Bronchial epithelial cell (primary cell): ENCODE data around the gene SYNRG. TPM values are rescaled to one million over a fixed set of nuclear protein-coding genes. Genes with fewer than 3 reads are reported as not detected.

ENCODE experiments used
- DNase-seq: peaks from one replicate; pipeline ENCODE4 v3.0.0-alpha.2; 2010; ENCODE audit warnings: low read depth
- FAIRE-seq: peaks from 2 replicates; lab custom pipeline; 2011; peaks lifted over from hg19 to GRCh38; lab: Jason Lieb, UNC
- H3K27me3 ChIP-seq: 2 replicates; pipeline ENCODE4 v1.5.1; 2011; ENCODE audit warnings: low read length; ENCODE audit not compliant: control insufficient read depth, insufficient read depth
- H3K36me3 ChIP-seq: 2 replicates; pipeline ENCODE4 v1.5.1; 2011; ENCODE audit warnings: low read length; ENCODE audit not compliant: control insufficient read depth, insufficient read depth
- H3K4me3 ChIP-seq: 2 replicates; pipeline ENCODE4 v1.5.1; 2011; ENCODE audit warnings: mild to moderate bottlenecking, low read depth, low read length, control low read depth
- total RNA-seq: library from RNA; depleted of rRNA; stranded (reverse); fragments of >200 nt; gene quantifications from 2 replicates; pipeline ENCODE4 v1.2.1, GENCODE V29; 2014
- TF ChIP-seq, protein P1 (sequence below): IDR thresholded peaks from 2 replicates; pipeline ENCODE4 v1.5.1; 2011; ENCODE audit warnings: mild to moderate bottlenecking, moderate library complexity, low read length, control low read depth, inconsistent platforms; ENCODE audit not compliant: insufficient read depth, severe bottlenecking

Gene SYNRG
- total RNA-seq, 1 donor from 2014 or later = 4.7 TPM

- DNase-seq = peak; percentile 84
- FAIRE-seq = no peak
Observed at GRCh38 chr17:37466471-37466870, 142.7 kb downstream of the SYNRG start.

DNA sequence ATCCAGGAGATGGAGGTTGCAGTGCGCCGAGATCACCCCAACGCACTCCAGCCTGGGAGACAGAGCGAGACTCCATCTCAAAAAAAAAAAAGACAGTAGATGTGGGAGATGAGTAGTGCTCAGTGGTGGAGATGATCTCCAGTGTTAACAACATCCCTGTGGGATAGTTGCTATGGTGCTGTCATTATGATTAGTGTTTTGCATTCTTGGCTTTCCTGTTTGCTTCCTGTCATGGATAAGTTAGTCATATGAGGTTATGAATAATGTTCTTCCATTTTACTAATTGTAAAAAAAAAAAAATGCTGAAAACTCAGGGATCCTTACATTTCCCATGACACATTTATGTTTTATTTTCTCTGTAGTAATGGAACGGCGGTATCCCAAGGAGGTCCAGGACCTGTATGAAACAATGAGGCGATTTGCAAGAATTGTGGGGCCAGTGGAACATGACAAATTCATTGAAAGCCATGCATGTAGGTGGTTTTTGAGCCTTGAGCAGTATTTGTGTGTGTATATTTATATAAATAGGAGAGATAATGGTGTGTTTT lies 144.1 kb downstream of the SYNRG start:
- H3K36me3 ChIP-seq = peaks cover under 1% of the 10 kb centered on the region
- TF ChIP-seq, protein P1, sequence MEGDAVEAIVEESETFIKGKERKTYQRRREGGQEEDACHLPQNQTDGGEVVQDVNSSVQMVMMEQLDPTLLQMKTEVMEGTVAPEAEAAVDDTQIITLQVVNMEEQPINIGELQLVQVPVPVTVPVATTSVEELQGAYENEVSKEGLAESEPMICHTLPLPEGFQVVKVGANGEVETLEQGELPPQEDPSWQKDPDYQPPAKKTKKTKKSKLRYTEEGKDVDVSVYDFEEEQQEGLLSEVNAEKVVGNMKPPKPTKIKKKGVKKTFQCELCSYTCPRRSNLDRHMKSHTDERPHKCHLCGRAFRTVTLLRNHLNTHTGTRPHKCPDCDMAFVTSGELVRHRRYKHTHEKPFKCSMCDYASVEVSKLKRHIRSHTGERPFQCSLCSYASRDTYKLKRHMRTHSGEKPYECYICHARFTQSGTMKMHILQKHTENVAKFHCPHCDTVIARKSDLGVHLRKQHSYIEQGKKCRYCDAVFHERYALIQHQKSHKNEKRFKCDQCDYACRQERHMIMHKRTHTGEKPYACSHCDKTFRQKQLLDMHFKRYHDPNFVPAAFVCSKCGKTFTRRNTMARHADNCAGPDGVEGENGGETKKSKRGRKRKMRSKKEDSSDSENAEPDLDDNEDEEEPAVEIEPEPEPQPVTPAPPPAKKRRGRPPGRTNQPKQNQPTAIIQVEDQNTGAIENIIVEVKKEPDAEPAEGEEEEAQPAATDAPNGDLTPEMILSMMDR = no peak
- FAIRE-seq (no peak), DNase-seq (peak; percentile 88)
- no peak overlapping the region for H3K4me3 ChIP-seq
- no peaks in the 10 kb centered on the region for H3K27me3 ChIP-seq

More at GRCh38 chr17:37466471-37466870, 142.7 kb downstream of the SYNRG start:
- TF ChIP-seq, protein P1 = no peak
- Histone ChIP-seq H3K4me3 (no peak overlapping the region), H3K36me3 (peaks cover 3% of the 10 kb centered on the region), H3K27me3 (no peaks in the 10 kb centered on the region)

Other genes with a start within 250 kb of the SYNRG start
- gene C17orf78, start 233.4 kb downstream of the SYNRG start, total RNA-seq = not detected in 2 replicates
- 44.8 and 59.5 TPM in 2 replicates for gene ACACA, start 202.6 kb downstream of the SYNRG start, total RNA-seq
- gene TADA2A, start 202.5 kb downstream of the SYNRG start, total RNA-seq = 15.8 and 17.3 TPM in 2 replicates
- 68.4 and 79.6 TPM in 2 replicates for gene DUSP14, start 119.5 kb downstream of the SYNRG start, total RNA-seq
- 14.5 and 19.3 TPM in 2 replicates for gene DDX52, start 34.0 kb upstream of the SYNRG start, total RNA-seq
- not detected in 2 replicates for gene HNF1B, start 135.6 kb upstream of the SYNRG start, total RNA-seq